ENCODE results near the gene PHF2. TPM values are rescaled to one million over a fixed set of nuclear protein-coding genes. Genes with fewer than 3 reads are reported as not detected.

Gene PHF2
- total RNA-seq, 4 donors from 2014 or later: 23.3 to 33.1 (median 28.6) TPM

DNA sequence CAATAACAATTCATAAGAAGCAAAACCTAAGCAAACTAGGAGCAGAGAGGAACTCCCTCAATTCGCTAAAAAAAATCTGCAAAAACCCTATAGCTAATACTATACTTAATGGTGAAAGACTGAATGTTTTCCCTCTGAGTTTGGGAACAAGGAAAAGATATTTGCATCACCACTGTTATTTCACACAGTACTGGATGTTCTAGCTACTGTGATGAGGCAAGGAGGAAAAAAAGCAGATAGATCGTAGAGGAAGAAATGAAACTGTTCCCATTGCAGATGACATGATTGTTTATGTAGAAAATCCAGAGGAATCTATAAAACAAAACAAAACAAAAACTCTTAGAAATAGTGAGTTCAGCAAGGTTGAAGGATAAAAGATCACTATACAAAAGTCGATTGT, 116.7 kb downstream of the PHF2 start:
- no peak overlapping the region for H3K4me3 ChIP-seq (ENCODE audit: low read depth, poor library complexity, severe bottlenecking)
- TF ChIP-seq POLR2A (IDR thresholded peaks at IDR 0.05): no peak
- TF ChIP-seq, protein P1, sequence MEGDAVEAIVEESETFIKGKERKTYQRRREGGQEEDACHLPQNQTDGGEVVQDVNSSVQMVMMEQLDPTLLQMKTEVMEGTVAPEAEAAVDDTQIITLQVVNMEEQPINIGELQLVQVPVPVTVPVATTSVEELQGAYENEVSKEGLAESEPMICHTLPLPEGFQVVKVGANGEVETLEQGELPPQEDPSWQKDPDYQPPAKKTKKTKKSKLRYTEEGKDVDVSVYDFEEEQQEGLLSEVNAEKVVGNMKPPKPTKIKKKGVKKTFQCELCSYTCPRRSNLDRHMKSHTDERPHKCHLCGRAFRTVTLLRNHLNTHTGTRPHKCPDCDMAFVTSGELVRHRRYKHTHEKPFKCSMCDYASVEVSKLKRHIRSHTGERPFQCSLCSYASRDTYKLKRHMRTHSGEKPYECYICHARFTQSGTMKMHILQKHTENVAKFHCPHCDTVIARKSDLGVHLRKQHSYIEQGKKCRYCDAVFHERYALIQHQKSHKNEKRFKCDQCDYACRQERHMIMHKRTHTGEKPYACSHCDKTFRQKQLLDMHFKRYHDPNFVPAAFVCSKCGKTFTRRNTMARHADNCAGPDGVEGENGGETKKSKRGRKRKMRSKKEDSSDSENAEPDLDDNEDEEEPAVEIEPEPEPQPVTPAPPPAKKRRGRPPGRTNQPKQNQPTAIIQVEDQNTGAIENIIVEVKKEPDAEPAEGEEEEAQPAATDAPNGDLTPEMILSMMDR (IDR thresholded peaks at IDR 0.05): no peak
- intact Hi-C loops (cut with DNase I; ENCODE audit: low total_unique reads): no loop called here
- 80 to 85% methylated on average over 3 of the region's 3 CpGs for WGBS, 2 donors
- no peak for DNase-seq (ENCODE audit: low spot score in 2 of 2)

DNA sequence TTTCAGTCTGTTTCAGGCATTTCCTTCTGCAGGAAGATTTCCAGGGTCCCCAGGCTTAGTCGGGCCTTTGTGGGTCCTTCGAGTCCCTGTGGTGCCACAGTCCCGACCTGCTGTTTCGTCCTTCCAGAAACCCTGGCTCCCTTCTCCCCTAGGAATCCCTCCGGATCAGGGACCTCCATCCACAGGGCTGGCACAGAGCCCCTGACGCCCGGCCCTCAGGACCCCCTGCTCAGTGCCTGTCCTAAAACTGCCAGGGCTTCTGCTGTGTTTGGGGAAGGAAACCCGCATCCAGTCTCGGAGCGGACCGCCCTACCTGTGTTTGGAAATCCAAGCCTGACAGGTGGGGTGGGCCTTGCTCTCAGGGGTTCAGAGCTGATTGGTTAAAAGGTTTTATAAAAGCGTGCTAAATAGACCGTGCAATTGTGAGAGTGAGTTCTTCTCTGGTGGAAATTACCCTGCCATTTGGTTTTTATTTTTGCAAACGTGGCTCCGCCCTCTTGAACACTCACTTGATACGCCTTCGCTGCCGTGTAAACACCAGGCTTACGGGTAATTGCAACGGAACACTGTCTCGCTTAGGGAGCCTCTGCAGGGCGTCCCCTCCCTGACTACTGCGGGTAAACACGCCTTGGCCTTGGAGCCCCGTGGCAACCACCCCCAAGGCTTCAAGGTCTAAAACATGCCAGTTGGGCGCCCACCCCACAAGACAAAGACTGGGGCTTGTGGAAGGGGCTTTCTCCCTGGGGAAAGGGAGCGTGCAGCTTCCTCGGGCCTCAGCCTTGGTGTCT, 121.2 kb downstream of the PHF2 start:
- 86 to 87% methylated on average over 26 to 28 of the region's 28 CpGs for WGBS, 2 donors
- peak in 1 of 2 donors; percentile 64 for DNase-seq (ENCODE audit: low spot score in 2 of 2)

DNA sequence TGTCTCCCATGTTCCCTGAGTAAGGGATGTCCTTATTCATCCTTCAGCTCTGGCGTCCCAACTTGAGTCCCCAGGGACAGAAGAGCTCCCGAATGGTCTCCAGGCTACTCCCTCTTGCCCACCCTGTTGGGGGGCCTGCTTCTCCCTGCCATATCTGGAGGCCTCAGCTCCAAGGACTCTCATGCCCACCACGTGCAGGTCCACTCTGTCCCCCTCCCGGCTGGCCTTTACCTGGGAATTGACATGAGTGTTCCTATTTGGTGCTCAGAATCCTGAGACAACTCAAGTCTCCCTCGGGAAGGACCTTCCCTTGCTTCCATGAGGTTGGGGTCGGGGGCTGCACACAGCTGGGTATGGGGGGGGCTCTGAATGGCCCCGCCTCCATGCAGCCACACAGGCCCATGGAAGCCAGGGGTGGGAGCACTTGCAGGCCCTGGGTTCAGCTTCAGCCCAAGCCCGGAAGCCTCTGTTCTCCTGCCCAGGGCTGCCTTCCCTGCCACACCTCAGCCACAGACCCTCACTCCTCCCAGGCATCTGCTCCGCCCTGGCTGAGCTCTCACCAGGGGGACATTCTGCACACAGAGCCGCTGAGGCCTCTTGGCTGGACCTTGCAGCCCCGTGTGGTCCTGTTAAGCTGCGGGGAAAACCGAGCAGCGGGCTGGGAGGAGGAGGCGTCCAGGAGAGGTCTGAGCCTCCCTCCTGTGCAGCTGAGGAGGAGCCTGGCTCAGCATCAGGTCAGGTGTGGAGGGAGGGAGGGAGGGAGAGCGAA, 121.9 kb downstream of the PHF2 start:
- WGBS, 2 donors: 76 to 82% methylated on average over 13 to 16 of the region's 16 CpGs
- intact Hi-C loops (cut with DNase I; ENCODE audit: low total_unique reads): no loop called here
- peak in 1 of 2 donors; percentile 74 for DNase-seq (ENCODE audit: low spot score in 2 of 2)

More for the DNA sequence above, 121.2 kb downstream of the PHF2 start:
- no peak overlapping the region for H3K4me3 ChIP-seq (ENCODE audit: low read depth, poor library complexity, severe bottlenecking)
- no peak for TF ChIP-seq POLR2A (IDR thresholded peaks at IDR 0.05)
- TF ChIP-seq, protein P1 (IDR thresholded peaks at IDR 0.05): no peak
- intact Hi-C loops (cut with DNase I; ENCODE audit: low total_unique reads): no loop called here

DNA sequence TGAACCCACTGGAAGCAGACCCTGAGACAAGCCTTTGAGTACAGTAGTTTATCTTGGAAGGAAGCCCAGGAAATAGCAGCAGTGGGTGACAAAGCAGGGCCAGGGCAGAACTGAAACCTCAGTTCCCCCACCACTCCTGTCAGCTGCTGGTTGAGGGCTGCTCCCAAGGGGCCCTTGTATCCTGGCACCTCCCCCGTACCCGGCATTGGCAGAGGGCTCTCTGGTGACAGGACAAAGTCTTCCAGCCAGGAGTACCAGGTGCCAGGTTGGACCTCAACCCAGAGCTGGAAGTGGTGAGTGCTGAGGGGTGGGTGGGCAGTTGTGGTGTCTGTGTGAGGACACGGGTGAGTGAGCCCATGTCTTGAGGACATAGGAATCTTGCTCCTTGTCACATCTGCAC, 123.3 kb downstream of the PHF2 start:
- no peak for TF ChIP-seq POLR2A (IDR thresholded peaks at IDR 0.05)
- TF ChIP-seq, protein P1 (IDR thresholded peaks at IDR 0.05): no peak
- no peak overlapping the region for H3K4me3 ChIP-seq (ENCODE audit: low read depth, poor library complexity, severe bottlenecking)
- 85 to 89% methylated on average over 3 of the region's 3 CpGs for WGBS, 2 donors
- intact Hi-C loops (cut with DNase I; ENCODE audit: low total_unique reads): no loop called here
- peak in 1 of 2 donors; percentile 72 for DNase-seq (ENCODE audit: low spot score in 2 of 2)

More for the DNA sequence above, 121.9 kb downstream of the PHF2 start:
- no peak overlapping the region for H3K4me3 ChIP-seq (ENCODE audit: low read depth, poor library complexity, severe bottlenecking)
- no peak for TF ChIP-seq POLR2A (IDR thresholded peaks at IDR 0.05)
- TF ChIP-seq, protein P1 (IDR thresholded peaks at IDR 0.05): no peak

DNA sequence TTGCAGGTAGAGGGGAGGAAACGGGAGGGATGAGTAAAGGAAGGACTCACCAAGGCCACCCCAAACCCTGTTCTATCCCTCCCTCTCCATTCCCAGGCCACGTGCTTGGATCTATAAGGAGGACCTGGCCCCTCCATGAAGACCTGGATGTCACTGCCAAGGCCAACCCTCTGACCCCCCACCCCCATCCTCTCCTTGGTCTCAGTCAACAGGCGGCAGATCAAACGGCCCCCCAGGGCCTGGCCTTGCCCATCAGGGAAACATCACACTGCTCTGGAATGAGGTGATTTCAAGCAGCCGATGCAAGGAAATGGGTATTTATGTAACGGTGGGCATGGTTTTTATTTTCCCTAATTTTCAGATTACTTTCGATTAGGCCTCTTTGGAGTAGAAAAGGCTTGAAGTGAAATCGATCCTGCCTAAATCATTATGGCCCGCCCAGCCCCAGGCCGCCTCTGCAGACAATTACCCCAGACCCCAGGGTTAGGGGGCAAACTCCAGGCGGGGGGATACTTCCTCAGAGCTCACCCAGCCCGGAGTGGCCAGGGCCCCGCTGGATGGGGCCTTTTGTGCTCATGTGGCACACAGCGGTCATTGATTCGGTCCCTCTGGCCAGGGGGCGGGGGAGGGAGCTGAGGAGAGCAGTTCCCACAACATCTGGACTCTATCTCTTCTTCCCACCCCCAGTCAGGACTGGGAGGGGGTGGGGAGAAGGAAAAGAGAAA, 125.3 kb downstream of the PHF2 start:
- H3K4me3 ChIP-seq (ENCODE audit: low read depth, poor library complexity, severe bottlenecking): no peak overlapping the region
- DNase-seq (ENCODE audit: low spot score in 2 of 2): peak in 1 of 2 donors; percentile 78
- TF ChIP-seq POLR2A (IDR thresholded peaks at IDR 0.05): no peak
- TF ChIP-seq, protein P1 (IDR thresholded peaks at IDR 0.05): no peak
- WGBS, 2 donors: 75 to 80% methylated on average over 16 of the region's 16 CpGs
- intact Hi-C loops (cut with DNase I; ENCODE audit: low total_unique reads): no loop called here
